CD4-positive, alpha-beta T cell treated with Interleukin-4 for 1 hour (primary cell): ENCODE results near the gene GPC4.
"Not testable (repeated sequence)": the region's sequence is repeated elsewhere in the genome, so short reads cannot be mapped to it uniquely, and the experiment has no call there.

Experiments used
- DNase-seq, 2 donors: peaks; one replicate each; pipeline ENCODE4 v3.0.0-alpha.2; 2020 to 2022

GPC4 gene

GRCh38 chrX:133365871-133366611, 49.2 kb downstream of the GPC4 start:
- no peak for DNase-seq

- DNase-seq: no peak
Observed at GRCh38 chrX:133364865-133365264, 50.4 kb downstream of the GPC4 start.

DNA sequence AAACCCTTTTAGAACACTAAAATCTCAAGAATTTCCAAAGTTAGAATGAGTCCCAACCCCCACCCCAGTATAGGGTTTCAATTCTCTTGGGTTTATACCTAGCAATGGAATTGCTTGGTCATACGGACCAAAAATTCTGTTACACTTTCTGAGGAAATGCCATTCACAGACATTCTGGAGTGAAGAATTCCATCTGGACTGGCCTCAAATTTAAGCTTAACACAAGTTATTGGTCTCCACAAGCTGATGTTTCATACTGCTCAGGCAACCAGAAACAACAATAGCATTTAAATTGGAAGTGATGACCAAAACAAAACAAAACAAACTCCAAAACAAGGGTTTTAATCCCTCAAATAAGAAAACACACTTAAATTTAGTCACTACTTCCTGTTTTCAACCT, 51.1 kb downstream of the GPC4 start:
- DNase-seq: no peak

- no peak for DNase-seq
Observed at GRCh38 chrX:133362538-133362937, 52.8 kb downstream of the GPC4 start.

DNA sequence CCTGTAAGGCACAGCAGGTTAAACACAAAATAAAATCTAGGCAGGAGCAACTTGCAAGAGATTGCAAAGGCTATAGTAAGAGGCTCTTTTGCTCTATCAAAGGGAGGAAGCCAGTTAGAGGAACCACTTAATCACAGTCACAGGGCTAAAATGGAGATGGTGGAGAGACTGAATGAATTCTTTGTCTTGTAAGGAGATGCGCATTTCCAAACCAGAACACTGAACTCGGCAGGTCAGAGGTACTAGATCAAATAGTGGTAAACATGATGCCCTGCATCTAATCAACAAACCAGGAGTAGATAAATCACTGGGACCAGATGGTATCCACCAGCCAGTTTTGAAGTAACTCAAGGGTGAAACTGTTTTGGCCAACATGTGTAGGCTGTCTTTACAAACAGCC, 55.8 kb downstream of the GPC4 start:
- no peak for DNase-seq

DNA sequence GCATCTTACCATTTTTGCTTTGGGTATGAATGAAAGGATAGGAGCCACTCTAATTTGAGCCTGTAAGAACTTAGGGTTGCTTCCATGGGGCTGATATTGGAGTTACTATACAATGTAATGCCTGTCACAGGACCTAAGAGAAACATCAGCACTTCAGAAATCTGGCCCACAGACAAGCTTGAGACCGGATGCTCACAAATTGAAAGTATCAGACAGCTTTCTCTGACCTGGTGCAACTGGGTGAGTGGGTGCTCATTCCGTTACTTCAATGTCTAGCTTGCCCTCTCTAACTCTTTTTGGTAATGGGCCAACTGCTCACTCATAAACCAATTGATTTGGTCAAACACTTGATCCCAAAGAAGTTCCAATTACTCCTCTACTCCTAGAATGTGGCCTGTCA, 62.1 kb downstream of the GPC4 start:
- DNase-seq: no peak

- no peak for DNase-seq
Observed at GRCh38 chrX:133350751-133351150, 64.5 kb downstream of the GPC4 start.

DNA sequence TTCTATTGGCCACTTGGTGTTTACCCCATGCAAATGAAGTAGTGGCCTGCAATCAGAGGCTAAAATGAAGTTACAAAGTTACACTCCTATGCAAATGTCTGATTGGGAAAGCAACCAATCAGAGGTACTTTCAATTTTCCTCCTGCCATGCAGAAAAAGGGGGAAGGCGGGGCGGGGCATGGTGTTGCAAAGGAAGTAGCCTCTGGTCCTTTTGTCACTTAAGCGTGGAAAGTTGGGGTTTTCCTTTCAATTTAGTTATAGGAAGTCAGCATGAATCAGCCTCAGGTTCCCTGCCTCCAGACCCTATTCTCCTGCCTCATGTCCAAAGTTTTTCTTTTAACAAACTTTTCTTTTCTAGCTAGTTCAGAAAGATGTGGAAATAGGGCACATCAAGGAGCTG, 69.3 kb downstream of the GPC4 start:
- DNase-seq: no peak

DNA sequence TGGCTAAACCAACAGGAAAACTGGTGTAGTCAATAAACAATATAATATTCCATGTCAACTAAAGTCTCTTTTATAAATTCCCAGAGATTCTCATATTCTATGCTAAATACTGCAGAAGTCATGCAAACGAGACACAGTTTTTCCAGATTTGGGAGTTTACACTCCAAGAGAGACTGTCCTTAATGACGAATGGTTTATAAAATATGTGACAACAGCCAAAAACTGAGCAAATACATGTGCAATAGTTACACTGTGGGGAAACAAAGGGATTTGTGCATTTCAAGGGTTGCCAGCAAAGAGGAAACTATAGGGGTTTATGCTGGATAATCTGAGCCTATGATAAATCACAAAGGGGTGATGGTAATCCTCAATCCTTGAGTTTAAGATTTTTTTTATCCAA, 75.7 kb downstream of the GPC4 start:
- no peak for DNase-seq

DNA sequence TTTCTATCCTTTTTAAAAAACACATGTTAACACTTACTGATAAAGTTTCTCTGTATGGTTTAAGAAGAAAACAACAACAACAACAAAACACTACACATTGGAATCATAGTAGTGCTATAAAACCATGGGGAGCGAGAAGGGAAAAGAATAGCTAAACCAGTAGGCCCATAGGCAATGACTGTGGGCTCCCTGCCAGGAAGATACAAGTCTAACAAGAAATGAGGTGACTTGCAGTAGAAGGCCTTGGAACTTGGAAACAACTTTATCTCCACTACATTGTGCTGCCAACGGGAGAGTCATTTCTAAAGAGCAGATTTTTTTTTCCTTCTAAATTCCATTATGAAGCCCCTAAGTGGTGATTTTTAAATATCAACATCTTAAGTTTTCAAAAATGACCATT, 78.0 kb downstream of the GPC4 start:
- no peak for DNase-seq

- no peak for DNase-seq
Observed at GRCh38 chrX:133335027-133335426, 80.3 kb downstream of the GPC4 start.

GRCh38 chrX:133333154-133333750, 82.0 kb downstream of the GPC4 start:
- no peak for DNase-seq

- DNase-seq: no peak
Observed at GRCh38 chrX:133332737-133333136, 82.6 kb downstream of the GPC4 start.

DNA sequence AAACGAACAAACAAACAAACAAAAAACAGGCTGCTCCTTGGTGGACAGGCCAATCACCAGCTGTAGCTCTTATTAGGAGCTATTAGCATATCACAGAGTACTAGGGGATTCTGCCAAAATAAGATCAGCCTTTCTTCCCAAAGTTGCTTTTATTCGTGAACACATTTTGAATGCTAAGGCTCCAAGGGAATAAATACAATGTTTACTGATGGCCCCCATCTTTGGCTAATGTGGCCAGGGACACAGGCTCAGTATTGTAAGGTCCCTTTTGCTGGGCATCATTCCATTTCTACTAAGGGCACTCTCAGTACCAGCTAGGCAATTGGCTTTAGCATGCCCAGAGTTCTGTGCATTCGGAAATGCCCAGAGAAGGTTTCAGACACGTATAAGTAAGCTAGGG, 84.3 kb downstream of the GPC4 start:
- no peak for DNase-seq

GRCh38 chrX:133325422-133325821, 89.9 kb downstream of the GPC4 start:
- DNase-seq: no peak

GRCh38 chrX:133323431-133323830, 91.9 kb downstream of the GPC4 start:
- no peak for DNase-seq

DNA sequence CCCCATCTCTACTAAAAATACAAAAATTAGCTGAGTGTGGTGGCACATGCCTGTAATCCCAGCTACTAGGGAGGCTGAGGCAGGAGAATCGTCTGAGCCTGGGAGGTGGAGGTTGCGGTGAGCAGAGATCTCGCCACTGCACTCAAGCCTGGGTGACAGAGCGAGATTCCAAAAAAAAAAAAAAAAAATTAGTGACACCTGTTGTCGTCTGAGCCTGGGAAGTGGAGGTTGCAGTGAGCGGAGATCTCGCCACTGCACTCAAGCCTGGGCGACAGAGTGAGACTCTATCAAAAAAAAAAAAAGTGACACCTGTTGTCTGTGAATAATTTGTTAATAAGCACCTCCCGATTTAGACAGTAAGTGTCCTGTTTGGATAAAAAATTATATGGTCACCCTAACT, 93.0 kb downstream of the GPC4 start:
- DNase-seq: not testable (repeated sequence)

DNA sequence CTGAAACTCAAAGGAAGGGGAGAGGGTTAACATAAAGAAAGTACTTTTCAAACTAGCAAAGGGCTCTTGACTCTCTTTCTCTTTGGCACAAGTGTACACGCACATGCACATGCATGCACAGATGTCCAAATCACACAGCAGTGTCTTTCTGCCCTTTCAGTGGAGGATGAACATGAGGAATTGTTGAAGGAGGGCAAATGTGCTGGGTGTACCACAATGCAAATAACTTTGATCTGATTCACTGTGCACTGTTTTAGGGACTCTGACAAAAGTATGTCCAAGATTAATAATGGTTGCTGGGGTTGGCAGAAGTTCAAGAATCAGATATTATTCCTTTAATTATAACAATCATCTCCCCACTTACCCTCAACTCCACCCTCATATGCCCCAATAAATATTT, 93.8 kb downstream of the GPC4 start:
- no peak for DNase-seq

DNA sequence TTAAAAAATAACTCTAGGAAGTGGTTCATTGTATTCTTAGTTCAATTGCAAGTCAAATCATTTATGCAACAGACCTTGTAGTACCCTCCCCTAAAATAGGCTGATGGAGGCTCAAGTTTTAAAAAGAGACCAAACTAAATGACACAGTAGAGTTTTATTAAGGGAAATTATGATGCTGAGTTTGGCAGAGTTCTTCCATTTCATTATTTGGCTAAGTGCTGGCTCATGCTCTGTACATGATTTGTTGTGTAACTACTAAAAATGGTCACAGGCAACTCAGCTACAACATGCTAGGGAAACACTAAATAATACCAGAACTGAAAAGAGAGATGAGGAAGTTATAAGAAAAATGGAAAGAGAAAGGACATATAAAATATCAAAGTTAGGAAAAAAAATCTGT, 101.0 kb downstream of the GPC4 start:
- no peak for DNase-seq

- no peak for DNase-seq
Observed at GRCh38 chrX:133308499-133308897, 106.8 kb downstream of the GPC4 start.

- no peak for DNase-seq
Observed at GRCh38 chrX:133307637-133308498, 107.4 kb downstream of the GPC4 start.

- no peak for DNase-seq
Observed at GRCh38 chrX:133307094-133307493, 108.2 kb downstream of the GPC4 start.

- no peak for DNase-seq
Observed at GRCh38 chrX:133306316-133306715, 109.0 kb downstream of the GPC4 start.

GRCh38 chrX:133305348-133305747, 109.9 kb downstream of the GPC4 start:
- no peak for DNase-seq
